Progenitor cell of endocrine pancreas (in vitro differentiated cells): ENCODE measurements around the gene BNC2. TPM values are rescaled to one million over a fixed set of nuclear protein-coding genes. Genes with fewer than 3 reads are reported as not detected.

ENCODE experiments used
- DNase-seq: peaks from one replicate; pipeline ENCODE4 v3.0.0; 2021; ENCODE audit warnings: low spot score; ENCODE audit not compliant: unreplicated experiment
- H3K27ac Mint-ChIP-seq: 2 replicates; pipeline ENCODE4 v1.8.0; 2021; ENCODE audit warnings: mild to moderate bottlenecking, moderate library complexity, mixed read lengths
- H3K27me3 Mint-ChIP-seq: 2 replicates; pipeline ENCODE4 v1.8.0; 2021; ENCODE audit warnings: mixed read lengths
- H3K36me3 Mint-ChIP-seq: 2 replicates; pipeline ENCODE4 v1.8.0; 2022; ENCODE audit warnings: mixed read lengths; ENCODE audit not compliant: insufficient read depth
- H3K4me1 Mint-ChIP-seq: 2 replicates; pipeline ENCODE4 v1.8.0; 2021; ENCODE audit warnings: low read depth, mixed read lengths
- H3K4me3 Mint-ChIP-seq: 2 replicates; pipeline ENCODE4 v1.8.0; 2021; ENCODE audit warnings: low read depth, mild to moderate bottlenecking, moderate library complexity, mixed read lengths
- H3K9me3 Mint-ChIP-seq: 2 replicates; pipeline ENCODE4 v1.8.0; 2021; ENCODE audit warnings: low read depth, mixed read lengths
- total RNA-seq: library from RNA; stranded (reverse); gene quantifications from 2 replicates; pipeline ENCODE4 v1.2.1, GENCODE V29; 2021
- TF ChIP-seq, protein P1 (sequence below): fragments of 200-600 bp; sonication (generic); IDR thresholded peaks from one replicate; pipeline ENCODE4 v1.5.0; 2021; ENCODE audit warnings: antibody characterized with exemption, mild to moderate bottlenecking; ENCODE audit not compliant: unreplicated experiment

BNC2 gene
- total RNA-seq, 1 donor from 2014 or later = 1.0 TPM

- no peaks in the 10 kb centered on the region for H3K36me3 Mint-ChIP-seq
- peaks cover 20% of the 10 kb centered on the region for H3K27me3 Mint-ChIP-seq
- TF ChIP-seq, protein P1, sequence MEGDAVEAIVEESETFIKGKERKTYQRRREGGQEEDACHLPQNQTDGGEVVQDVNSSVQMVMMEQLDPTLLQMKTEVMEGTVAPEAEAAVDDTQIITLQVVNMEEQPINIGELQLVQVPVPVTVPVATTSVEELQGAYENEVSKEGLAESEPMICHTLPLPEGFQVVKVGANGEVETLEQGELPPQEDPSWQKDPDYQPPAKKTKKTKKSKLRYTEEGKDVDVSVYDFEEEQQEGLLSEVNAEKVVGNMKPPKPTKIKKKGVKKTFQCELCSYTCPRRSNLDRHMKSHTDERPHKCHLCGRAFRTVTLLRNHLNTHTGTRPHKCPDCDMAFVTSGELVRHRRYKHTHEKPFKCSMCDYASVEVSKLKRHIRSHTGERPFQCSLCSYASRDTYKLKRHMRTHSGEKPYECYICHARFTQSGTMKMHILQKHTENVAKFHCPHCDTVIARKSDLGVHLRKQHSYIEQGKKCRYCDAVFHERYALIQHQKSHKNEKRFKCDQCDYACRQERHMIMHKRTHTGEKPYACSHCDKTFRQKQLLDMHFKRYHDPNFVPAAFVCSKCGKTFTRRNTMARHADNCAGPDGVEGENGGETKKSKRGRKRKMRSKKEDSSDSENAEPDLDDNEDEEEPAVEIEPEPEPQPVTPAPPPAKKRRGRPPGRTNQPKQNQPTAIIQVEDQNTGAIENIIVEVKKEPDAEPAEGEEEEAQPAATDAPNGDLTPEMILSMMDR = no peak
- H3K27ac Mint-ChIP-seq = no peak overlapping the region
- no peak overlapping the region for H3K4me3 Mint-ChIP-seq
- H3K4me1 Mint-ChIP-seq = no peaks in the 10 kb centered on the region
- DNase-seq = no peak
- H3K9me3 Mint-ChIP-seq = peaks cover 8% of the 10 kb centered on the region
These were observed 6.8 kb upstream of the BNC2 start for GRCh38 chr9:16877256-16877655.

GRCh38 chr9:16873126-16873802, 2.8 kb upstream of the BNC2 start:
- H3K4me1 Mint-ChIP-seq = peaks cover 7% of the 10 kb centered on the region
- TF ChIP-seq, protein P1 = no peak

DNA sequence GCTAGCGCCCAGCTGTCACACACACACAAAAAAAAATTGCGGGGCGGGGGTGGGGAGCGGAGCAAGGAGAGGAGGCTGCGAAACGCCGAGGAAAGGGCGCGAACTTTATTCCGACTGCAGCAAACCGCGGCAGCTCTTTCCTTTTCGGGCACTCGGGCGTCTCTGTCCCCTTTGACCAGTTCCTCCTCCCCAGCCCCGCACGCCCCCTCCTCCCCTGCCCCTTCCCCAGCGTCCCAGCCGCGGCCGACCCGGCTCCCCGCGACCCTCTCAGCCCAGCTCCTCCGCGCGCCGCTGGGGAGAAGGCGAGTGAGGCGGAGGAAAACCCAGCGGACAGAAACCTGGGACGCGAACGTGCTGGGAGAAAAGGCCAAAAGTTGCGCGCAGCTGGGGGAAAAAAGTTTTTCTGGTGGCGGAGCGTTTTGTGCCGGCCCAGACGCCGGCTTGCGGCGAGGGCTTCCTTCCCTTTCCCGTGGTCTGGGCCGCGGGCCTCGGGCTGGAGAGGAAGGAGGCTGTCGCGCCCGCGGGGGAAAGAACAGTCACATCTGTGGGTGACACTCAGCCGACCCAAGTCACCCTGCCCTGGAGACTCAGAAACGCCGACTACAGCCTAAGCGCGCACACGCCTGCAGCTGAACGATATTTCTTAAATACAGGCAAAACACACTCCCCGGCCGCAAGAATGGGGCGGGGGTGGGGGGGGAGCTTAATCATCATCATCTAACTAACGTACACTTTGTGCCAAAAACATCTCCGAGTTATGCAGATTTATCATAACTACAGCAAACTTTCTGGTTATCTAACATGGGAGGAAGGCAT, 1.1 kb upstream of the BNC2 start:
- Mint-ChIP-seq H3K27ac (no peak overlapping the region), H3K4me1 (peaks cover 7% of the 10 kb centered on the region), H3K4me3 (peak overlapping the region; percentile 90), H3K27me3 (peaks cover 64% of the 10 kb centered on the region), H3K9me3 (peaks cover 2% of the 10 kb centered on the region), H3K36me3 (no peaks in the 10 kb centered on the region)
- DNase-seq = peak; percentile 23
- TF ChIP-seq, protein P1 = no peak

More at GRCh38 chr9:16873126-16873802, 2.8 kb upstream of the BNC2 start:
- no peak overlapping the region for H3K4me3 Mint-ChIP-seq
- peaks cover 4% of the 10 kb centered on the region for H3K9me3 Mint-ChIP-seq
- H3K27ac Mint-ChIP-seq = no peak overlapping the region
- peaks cover 47% of the 10 kb centered on the region for H3K27me3 Mint-ChIP-seq
- no peaks in the 10 kb centered on the region for H3K36me3 Mint-ChIP-seq
- DNase-seq = no peak

GRCh38 chr9:16869882-16870595, 431 bp downstream of the BNC2 start:
- Mint-ChIP-seq H3K27ac (no peak overlapping the region), H3K36me3 (no peaks in the 10 kb centered on the region), H3K4me1 (peaks cover 7% of the 10 kb centered on the region), H3K4me3 (peak overlapping the region; percentile 90), H3K27me3 (peaks cover 68% of the 10 kb centered on the region), H3K9me3 (no peaks in the 10 kb centered on the region)
- DNase-seq = peak; percentile 28
- TF ChIP-seq, protein P1 = no peak
